ENCODE results near the gene RNPS1.

Gene RNPS1

GRCh38 chr16:2209258-2210008 is 58.5 kb downstream of the RNPS1 start:
- TF ChIP-seq CTCF (IDR thresholded peaks at IDR 0.05; ENCODE audit: borderline replicate concordance, insufficient read depth, low read depth, low read length) = no peak
- no peak overlapping the region for H3K4me3 ChIP-seq (ENCODE audit: low read depth, low read length)

GRCh38 chr16:2208772-2209171 is 59.2 kb downstream of the RNPS1 start:
- no peak for TF ChIP-seq CTCF (IDR thresholded peaks at IDR 0.05; ENCODE audit: borderline replicate concordance, insufficient read depth, low read depth, low read length)
- no peak overlapping the region for H3K4me3 ChIP-seq (ENCODE audit: low read depth, low read length)

GRCh38 chr16:2208308-2208707 is 59.6 kb downstream of the RNPS1 start:
- H3K4me3 ChIP-seq (ENCODE audit: low read depth, low read length) = no peak overlapping the region
- TF ChIP-seq CTCF (IDR thresholded peaks at IDR 0.05; ENCODE audit: borderline replicate concordance, insufficient read depth, low read depth, low read length) = no peak

GRCh38 chr16:2207872-2208271 is 60.1 kb downstream of the RNPS1 start:
- no peak overlapping the region for H3K4me3 ChIP-seq (ENCODE audit: low read depth, low read length)
- TF ChIP-seq CTCF (IDR thresholded peaks at IDR 0.05; ENCODE audit: borderline replicate concordance, insufficient read depth, low read depth, low read length) = no peak

GRCh38 chr16:2206780-2207433 is 61.0 kb downstream of the RNPS1 start:
- H3K4me3 ChIP-seq (ENCODE audit: low read depth, low read length) = no peak overlapping the region
- TF ChIP-seq CTCF (IDR thresholded peaks at IDR 0.05; ENCODE audit: borderline replicate concordance, insufficient read depth, low read depth, low read length) = no peak

- no peak for TF ChIP-seq CTCF (IDR thresholded peaks at IDR 0.05; ENCODE audit: borderline replicate concordance, insufficient read depth, low read depth, low read length)
- H3K4me3 ChIP-seq (ENCODE audit: low read depth, low read length) = peak overlapping the region; percentile 100
Measured at GRCh38 chr16:2206420-2206779, 61.5 kb downstream of the RNPS1 start.

GRCh38 chr16:2205967-2206313 is 62.0 kb downstream of the RNPS1 start:
- no peak for TF ChIP-seq CTCF (IDR thresholded peaks at IDR 0.05; ENCODE audit: borderline replicate concordance, insufficient read depth, low read depth, low read length)
- peak overlapping the region; percentile 100 for H3K4me3 ChIP-seq (ENCODE audit: low read depth, low read length)
